HG02798 (cell line): ENCODE measurements around the gene CRIM1.

Experiments used
- ATAC-seq: cut with Tn5 transposase; IDR thresholded peaks from one replicate; pipeline ENCODE4 v1.9.1; 2021; ENCODE audit warnings: mild to moderate bottlenecking; ENCODE audit not compliant: unreplicated experiment, poor library complexity

CRIM1 gene

GRCh38 chr2:36477315-36477714 lies 121.7 kb downstream of the CRIM1 start:
- no peak for ATAC-seq

DNA sequence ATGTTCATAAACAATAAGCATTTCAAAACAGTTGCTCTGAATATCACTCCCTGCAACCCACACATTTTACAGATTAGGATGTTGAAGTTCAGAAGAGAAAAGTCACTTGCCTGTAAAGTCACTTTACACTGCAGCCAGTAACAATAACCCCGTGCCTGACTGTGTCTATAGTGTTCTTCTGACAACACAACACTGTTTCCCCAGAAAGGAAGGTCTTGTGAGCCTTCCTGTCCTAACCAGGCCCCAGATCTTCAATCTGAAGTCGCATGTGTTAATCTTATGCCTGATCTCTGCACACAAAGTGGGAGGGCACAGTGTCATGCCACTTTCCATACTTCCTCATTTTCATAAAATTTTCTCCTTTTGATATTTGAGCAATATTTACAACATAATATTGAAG lies 122.2 kb downstream of the CRIM1 start:
- no peak for ATAC-seq

DNA sequence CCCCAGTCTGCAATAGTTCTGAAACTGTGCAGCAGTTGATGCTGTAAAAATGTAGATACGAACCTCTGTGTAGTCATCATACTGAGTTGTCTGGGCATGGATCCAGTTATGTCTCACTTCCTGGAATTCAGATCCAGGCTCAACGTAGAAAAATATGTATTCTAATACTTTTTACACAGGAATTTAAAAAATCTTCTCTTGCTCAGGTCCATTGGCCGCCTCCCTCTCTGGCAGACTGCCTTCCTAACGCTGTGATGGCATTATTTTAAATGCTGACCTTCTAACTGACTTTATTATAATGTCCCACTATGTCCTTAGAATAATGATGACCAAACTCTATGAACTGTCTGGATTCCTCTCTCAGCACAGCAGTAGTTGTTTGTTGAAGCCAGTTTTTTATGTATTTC lies 122.8 kb downstream of the CRIM1 start:
- ATAC-seq = no peak

GRCh38 chr2:36478999-36479398 lies 123.4 kb downstream of the CRIM1 start:
- ATAC-seq = no peak

DNA sequence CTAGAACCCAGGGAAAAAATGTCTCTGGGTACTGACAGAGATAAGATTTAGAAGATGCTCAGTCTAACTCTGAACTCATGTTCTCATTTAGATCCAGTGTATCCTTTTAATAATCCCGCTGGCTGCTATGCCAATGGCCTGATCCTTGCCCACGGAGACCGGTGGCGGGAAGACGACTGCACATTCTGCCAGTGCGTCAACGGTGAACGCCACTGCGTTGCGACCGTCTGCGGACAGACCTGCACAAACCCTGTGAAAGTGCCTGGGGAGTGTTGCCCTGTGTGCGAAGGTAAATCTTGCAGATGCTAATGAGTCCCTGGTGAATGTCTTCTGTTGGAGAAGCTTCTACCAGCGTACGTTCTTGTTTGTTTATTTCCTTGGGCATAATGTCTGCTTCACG lies 123.8 kb downstream of the CRIM1 start:
- no peak for ATAC-seq

GRCh38 chr2:36480028-36480427 lies 124.5 kb downstream of the CRIM1 start:
- ATAC-seq = no peak

GRCh38 chr2:36480636-36481035 lies 125.1 kb downstream of the CRIM1 start:
- ATAC-seq = no peak

DNA sequence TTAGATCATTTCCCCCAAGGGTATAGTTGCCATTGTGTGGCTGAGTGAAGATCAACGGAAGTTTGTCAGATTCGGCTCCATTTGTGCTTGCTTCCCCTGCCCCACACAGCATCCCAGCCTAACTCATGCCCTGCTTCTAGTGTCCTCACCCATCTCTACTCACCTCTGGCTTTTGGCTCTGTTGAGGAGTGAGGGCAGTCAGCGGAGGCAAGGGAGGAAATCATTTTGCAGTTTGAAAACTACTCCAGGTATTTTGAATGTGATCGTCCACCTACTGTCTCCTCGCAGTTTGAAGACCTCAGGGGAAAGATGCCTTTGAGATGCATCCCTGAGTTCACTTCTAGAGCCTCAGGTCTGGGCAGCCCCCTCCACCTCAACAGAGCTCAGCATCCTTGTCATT lies 126.1 kb downstream of the CRIM1 start:
- no peak for ATAC-seq

- no peak for ATAC-seq
Measured at GRCh38 chr2:36482576-36483214, 127.1 kb downstream of the CRIM1 start.

- no peak for ATAC-seq
Measured at GRCh38 chr2:36483290-36483689, 127.7 kb downstream of the CRIM1 start.

DNA sequence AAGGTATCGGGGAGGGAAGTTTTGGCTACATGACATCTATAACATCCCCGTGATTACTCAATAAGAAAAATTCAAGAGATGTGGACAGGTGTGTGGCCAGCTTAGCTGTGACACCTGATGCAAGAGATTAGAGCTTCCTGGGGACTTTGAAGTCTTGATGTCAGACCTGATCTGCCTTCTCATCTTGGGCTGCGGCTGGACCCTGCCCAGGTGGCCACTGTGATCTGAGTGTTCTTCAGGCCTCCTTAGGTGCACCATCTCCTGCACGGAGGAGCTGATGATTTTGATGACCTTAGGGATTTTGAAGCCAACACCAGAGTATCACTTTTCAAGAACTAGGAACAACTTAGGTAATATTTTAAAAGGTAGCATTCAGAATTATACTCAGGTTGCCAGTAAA lies 128.9 kb downstream of the CRIM1 start:
- ATAC-seq = no peak

DNA sequence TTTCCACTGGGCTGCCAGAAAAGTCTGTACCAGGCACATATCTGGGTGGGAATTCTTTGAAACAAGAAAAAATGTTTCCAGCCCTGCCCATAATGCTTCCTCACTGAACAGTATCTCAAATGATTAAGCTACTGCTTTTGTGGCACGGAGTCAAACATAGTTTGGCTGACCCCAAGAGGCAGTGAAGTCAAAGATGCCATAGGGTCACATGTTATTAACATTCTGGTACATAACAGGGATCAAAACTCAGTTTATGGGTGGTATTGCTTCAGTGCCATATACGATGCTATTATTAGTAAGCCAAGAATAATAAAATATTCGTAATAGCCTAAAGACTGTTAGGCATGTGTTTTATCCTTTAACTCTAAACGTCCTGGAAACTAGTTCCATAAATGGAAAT lies 129.9 kb downstream of the CRIM1 start:
- no peak for ATAC-seq

- ATAC-seq = no peak
Measured at GRCh38 chr2:36486521-36487044, 131.0 kb downstream of the CRIM1 start.

DNA sequence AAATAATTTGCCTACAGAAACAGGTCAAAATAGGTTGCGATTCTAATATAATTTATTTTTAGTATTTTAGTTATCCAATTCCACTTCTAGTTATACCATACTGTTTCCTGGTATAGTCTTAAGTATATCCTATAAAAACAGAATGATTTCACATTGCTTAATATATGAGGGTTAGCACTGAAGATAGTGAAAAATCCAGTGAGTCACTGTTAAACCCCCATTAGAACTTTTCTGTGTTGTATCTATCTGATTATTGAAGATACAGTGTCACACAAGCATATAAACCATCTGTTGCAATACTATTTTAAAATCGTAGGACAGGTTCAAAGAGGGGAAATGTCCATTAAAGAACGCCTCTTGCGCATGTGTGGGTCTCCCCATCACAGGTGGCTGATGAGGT lies 132.4 kb downstream of the CRIM1 start:
- no peak for ATAC-seq

GRCh38 chr2:36489281-36489680 lies 133.7 kb downstream of the CRIM1 start:
- no peak for ATAC-seq

DNA sequence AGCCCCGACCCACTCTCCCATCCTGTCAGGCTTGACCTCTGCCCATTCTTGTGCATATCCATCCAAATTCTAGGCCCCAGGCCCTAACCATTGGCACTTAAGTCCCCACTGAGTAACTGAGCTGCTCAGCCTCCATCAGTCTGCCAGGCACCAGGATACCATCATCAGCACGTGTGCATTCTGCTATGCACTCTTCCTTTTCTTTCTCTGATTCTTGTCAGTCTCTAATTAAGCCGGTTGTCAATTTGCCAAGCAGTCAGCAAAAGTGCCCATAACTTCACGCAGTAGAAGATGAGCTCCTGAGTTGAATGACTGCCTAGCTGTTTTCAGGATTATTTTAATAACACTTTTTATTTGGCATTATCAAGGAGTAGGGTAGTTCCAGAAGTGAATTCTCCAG lies 135.2 kb downstream of the CRIM1 start:
- ATAC-seq = no peak

GRCh38 chr2:36492216-36492945 lies 136.8 kb downstream of the CRIM1 start:
- ATAC-seq = no peak

GRCh38 chr2:36493306-36493705 lies 137.7 kb downstream of the CRIM1 start:
- no peak for ATAC-seq

DNA sequence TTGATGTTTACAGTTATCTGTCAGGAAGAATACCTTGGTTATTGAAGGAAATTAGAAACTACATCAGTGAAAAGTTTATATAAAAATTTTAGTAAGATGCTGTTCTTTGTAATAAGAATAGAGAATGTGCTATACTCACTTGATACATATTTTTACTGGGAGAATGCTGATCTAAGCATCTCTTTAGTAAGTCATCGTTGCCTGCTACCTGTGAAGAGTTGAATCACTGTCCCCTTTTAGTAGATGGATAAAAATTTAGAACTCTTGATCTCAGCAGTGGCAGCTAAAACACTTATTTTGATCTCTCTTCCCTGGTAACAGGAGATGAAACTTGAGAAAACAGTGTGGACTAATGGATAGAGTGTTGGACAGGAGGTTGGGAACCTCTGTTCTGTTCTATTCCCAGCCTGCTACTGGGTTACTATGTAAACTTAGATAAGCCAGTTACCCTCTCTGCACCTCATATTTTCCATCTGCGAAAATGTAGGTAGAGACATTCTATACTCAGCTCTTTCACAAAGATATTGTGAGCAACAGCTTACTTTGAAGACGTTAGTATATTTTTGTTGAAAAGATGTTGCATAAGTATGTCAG lies 142.1 kb downstream of the CRIM1 start:
- no peak for ATAC-seq

DNA sequence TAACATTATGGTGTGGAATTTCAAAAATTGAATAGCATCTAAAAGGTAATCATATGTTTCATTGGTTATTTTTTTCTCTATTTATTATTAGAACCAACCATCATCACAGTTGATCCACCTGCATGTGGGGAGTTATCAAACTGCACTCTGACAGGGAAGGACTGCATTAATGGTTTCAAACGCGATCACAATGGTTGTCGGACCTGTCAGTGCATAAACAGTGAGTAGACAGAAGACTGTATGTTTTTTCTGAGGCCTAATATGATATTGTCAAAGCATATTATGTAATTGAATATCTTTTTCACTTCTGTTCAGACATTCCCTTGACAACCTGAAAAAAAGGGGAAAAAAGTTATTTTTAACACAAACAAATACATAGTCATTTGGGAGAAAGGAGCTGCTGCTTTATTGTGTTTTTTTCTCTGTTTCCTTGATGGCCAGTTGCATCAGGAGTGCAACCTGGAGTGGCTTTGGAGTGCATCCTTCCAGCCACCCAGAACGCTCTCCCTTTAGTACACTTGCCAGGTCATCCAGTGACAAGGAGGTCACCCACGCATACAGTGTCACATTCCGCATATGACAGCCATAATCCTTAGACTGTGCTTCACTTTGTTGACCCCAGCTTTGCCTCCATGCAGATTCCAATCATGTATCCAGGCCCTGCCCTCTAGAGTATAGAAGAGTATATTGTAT lies 143.7 kb downstream of the CRIM1 start:
- no peak for ATAC-seq

DNA sequence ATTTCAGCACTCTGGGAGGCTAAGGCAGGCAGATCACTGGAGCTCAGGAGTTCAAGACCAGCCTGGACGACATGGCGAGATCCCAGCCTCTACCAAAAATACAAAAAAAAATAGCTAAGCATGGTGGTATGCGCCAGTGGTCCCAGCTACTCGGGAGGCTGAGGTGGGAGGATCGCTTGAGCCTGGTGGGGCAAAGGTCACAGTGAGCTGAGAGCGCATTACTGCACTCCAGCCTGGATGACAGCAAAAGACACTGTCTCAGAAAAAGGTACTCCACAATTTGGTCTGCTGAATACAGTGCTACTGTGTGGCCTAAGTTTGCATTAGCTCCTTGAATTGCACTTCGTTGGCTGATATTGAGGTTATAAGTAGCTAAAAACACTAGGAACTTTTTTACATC lies 144.5 kb downstream of the CRIM1 start:
- ATAC-seq = no peak
